NT2/D1 (cell line): ENCODE measurements around the gene TMC8.

Experiments
- YY1 ChIP-seq: IDR thresholded peaks from 2 replicates; pipeline ENCODE4 v1.6.1; 2011; ENCODE audit not compliant: insufficient read length, insufficient read depth
- ZNF274 ChIP-seq: IDR thresholded peaks from 2 replicates; pipeline ENCODE4 v1.6.1; 2011; ENCODE audit warnings: mild to moderate bottlenecking, low read depth, low read length

- no peak for TF ChIP-seq YY1
- TF ChIP-seq ZNF274, result no peak
These were observed 21.1 kb upstream of the TMC8 start for GRCh38 chr17:78109489-78109761.
